Ishikawa (cell line): ENCODE measurements around the gene MGAT3.

ENCODE experiments used
- CEBPB ChIP-seq: IDR thresholded peaks from 2 replicates; pipeline ENCODE4 v1.6.1; 2012
- CREB1 ChIP-seq: IDR thresholded peaks from 2 replicates; pipeline ENCODE4 v1.6.1; 2012; ENCODE audit warnings: low read depth
- EGR1 ChIP-seq: IDR thresholded peaks from 2 replicates; pipeline ENCODE4 v1.6.1; 2012
- EP300 ChIP-seq: IDR thresholded peaks from 2 replicates; pipeline ENCODE4 v1.6.1; 2012; ENCODE audit warnings: borderline replicate concordance
- FOXM1 ChIP-seq: IDR thresholded peaks from 2 replicates; pipeline ENCODE4 v1.6.1; 2012; ENCODE audit warnings: low read depth, borderline replicate concordance
- MAX ChIP-seq: IDR thresholded peaks from 2 replicates; pipeline ENCODE4 v1.6.1; 2012
- NFIC ChIP-seq: IDR thresholded peaks from 2 replicates; pipeline ENCODE4 v1.6.1; 2012
- RAD21 ChIP-seq: IDR thresholded peaks from 2 replicates; pipeline ENCODE4 v1.6.1; 2012; ENCODE audit warnings: low read depth
- REST ChIP-seq: IDR thresholded peaks from 2 replicates; pipeline ENCODE4 v1.6.1; 2012; ENCODE audit warnings: low read depth, mild to moderate bottlenecking
- TAF1 ChIP-seq: IDR thresholded peaks from 2 replicates; pipeline ENCODE4 v1.6.1; 2012; ENCODE audit warnings: low read depth, mild to moderate bottlenecking
- TCF12 ChIP-seq: IDR thresholded peaks from 2 replicates; pipeline ENCODE4 v1.6.1; 2012; ENCODE audit warnings: low read depth
- TEAD4 ChIP-seq: IDR thresholded peaks from 2 replicates; pipeline ENCODE4 v1.6.1; 2012
- USF1 ChIP-seq: IDR thresholded peaks from 2 replicates; pipeline ENCODE4 v1.6.1; 2012
- YY1 ChIP-seq: IDR thresholded peaks from 2 replicates; pipeline ENCODE4 v1.6.1; 2012; ENCODE audit warnings: low read depth
- ZBTB7A ChIP-seq: IDR thresholded peaks from 2 replicates; pipeline ENCODE4 v1.6.1; 2012; ENCODE audit warnings: low read depth

Gene MGAT3

GRCh38 chr22:39444247-39444800 lies 12.5 kb upstream of the MGAT3 start:
- no peak for TF ChIP-seq YY1
- TF ChIP-seq NFIC, result no peak
- no peak for TF ChIP-seq USF1
- TF ChIP-seq EGR1, result no peak

GRCh38 chr22:39444937-39445465 lies 11.8 kb upstream of the MGAT3 start:
- TF ChIP-seq YY1 (no peak), TEAD4 (no peak), FOXM1 (no peak)

- TF ChIP-seq EP300 (no peak), REST (no peak), ZBTB7A (no peak), MAX (no peak)
Observed at GRCh38 chr22:39445678-39446077, 11.1 kb upstream of the MGAT3 start.

- TF ChIP-seq CREB1 (no peak), RAD21 (no peak)
Observed at GRCh38 chr22:39446239-39446721, 10.5 kb upstream of the MGAT3 start.

- TF ChIP-seq EGR1 (no peak), USF1 (0 out of 2 replicates have a peak, but pooled peaks have one; percentile 37), REST (no peak), TAF1 (no peak), TEAD4 (peak; percentile 94), ZBTB7A (peak; percentile 87; the same call in 1 of the 2 replicates), CREB1 (no peak), TCF12 (peak; percentile 69; the same call in 1 of the 2 replicates), MAX (peak; percentile 95), EP300 (peak; percentile 77), YY1 (peak; percentile 37; the same call in 1 of the 2 replicates), NFIC (no peak; the same call in 1 of the 2 replicates), FOXM1 (no peak), CEBPB (no peak), RAD21 (no peak; the same call in 1 of the 2 replicates)
Observed at GRCh38 chr22:39448205-39449054, 8.4 kb upstream of the MGAT3 start.

- TF ChIP-seq ZBTB7A (no peak), FOXM1 (no peak), CREB1 (no peak), EGR1 (no peak)
Observed at GRCh38 chr22:39449708-39450107, 7.1 kb upstream of the MGAT3 start.
